GM13976 (cell line): ENCODE data around the gene OR9Q1.

Experiments
- DNase-seq: peaks from one replicate; pipeline ENCODE4 v3.0.0; 2012; ENCODE audit warnings: low spot score
- CTCF ChIP-seq: IDR thresholded peaks from 2 replicates; pipeline ENCODE4 v1.5.1; 2012; ENCODE audit warnings: borderline replicate concordance, mild to moderate bottlenecking; ENCODE audit not compliant: insufficient read depth; ENCODE audit errors: extremely low read depth, missing control alignments, control extremely low read depth
- in situ Hi-C: fragments of 300-500 bp; cut with MboI; formaldehyde crosslinking; loops from one replicate; pipeline ENCODE4 v1.12.0; 2022; ENCODE audit warnings: low sequenced_read_pairs, mixed read lengths, inconsistent platforms; ENCODE audit not compliant: unreplicated experiment

The OR9Q1 gene

GRCh38 chr11:58164389-58164788 lies 140.7 kb downstream of the OR9Q1 start:
- DNase-seq, result no peak
- no peak for TF ChIP-seq CTCF
- in situ Hi-C loops, result no loop called here

GRCh38 chr11:58164990-58165389 lies 141.3 kb downstream of the OR9Q1 start:
- DNase-seq, result no peak
- no peak for TF ChIP-seq CTCF
- in situ Hi-C loops, result no loop called here

- in situ Hi-C loops, result no loop called here
These were observed 141.9 kb downstream of the OR9Q1 start for GRCh38 chr11:58165504-58166106.

GRCh38 chr11:58177409-58178054 lies 153.9 kb downstream of the OR9Q1 start:
- in situ Hi-C loops, result no loop called here
- DNase-seq, result no peak
- TF ChIP-seq CTCF, result no peak

More at GRCh38 chr11:58165504-58166106, 141.9 kb downstream of the OR9Q1 start:
- TF ChIP-seq CTCF, result no peak
- DNase-seq, result no peak

- TF ChIP-seq CTCF, result no peak
- in situ Hi-C loops, result no loop called here
- DNase-seq, result no peak
These were observed 154.8 kb downstream of the OR9Q1 start for GRCh38 chr11:58178444-58178843.

- DNase-seq, result no peak
- in situ Hi-C loops, result no loop called here
- no peak for TF ChIP-seq CTCF
These were observed 156.0 kb downstream of the OR9Q1 start for GRCh38 chr11:58179648-58180047.
